Breast epithelium (tissue), 4 donors: Measurements from ENCODE around the gene YPEL1. TPM values are rescaled to one million over a fixed set of nuclear protein-coding genes. Genes with fewer than 3 reads are reported as not detected.

Source experiments
- DNase-seq, 2 donors: peaks; one replicate each; pipeline ENCODE4 v3.0.0-alpha.2; 2019; ENCODE audit warnings: low spot score in 2 of 2
- H3K27ac ChIP-seq, 2 donors: fragments of 200-600 bp; sonication (generic) in 1 of 2; one replicate each; pipeline ENCODE4 v1.5.1; 2016 to 2019; ENCODE audit warnings: mild to moderate bottlenecking in 1 of 2
- H3K27me3 ChIP-seq, 2 donors: fragments of 200-600 bp; sonication (generic) in 1 of 2; one replicate each; pipeline versions ENCODE4 v1.5.1 to v1.6.0; 2017 to 2019; ENCODE audit warnings: control low read depth in 1 of 2, mild to moderate bottlenecking in 1 of 2
- H3K36me3 ChIP-seq: fragments of 200-600 bp; one replicate; pipeline ENCODE4 v1.5.1; 2019
- H3K4me1 ChIP-seq, 2 donors: fragments of 200-600 bp; sonication (generic); one replicate each; pipeline ENCODE4 v1.5.1; 2016 to 2019; ENCODE audit warnings: control low read depth in 1 of 2
- H3K4me3 ChIP-seq, 3 donors: fragments of 200-600 bp; sonication (generic); 1 replicate in 2 of 3; 2 replicates in 1 of 3; pipeline ENCODE4 v1.5.1; 2016 to 2019; ENCODE audit warnings: mild to moderate bottlenecking in 3 of 3, moderate library complexity in 2 of 3
- H3K9me3 ChIP-seq, 2 donors: fragments of 200-600 bp; sonication (generic) in 1 of 2; one replicate each; pipeline ENCODE4 v1.5.1; 2016 to 2019; ENCODE audit warnings: control low read depth in 1 of 2
- CTCF ChIP-seq, 3 donors: fragments of 450-650 bp; IDR thresholded peaks; one replicate each; pipeline ENCODE4 v1.5.1; 2016 to 2017; ENCODE audit warnings: antibody characterized with exemption in 3 of 3, mild to moderate bottlenecking in 3 of 3, moderate library complexity in 3 of 3
- POLR2A ChIP-seq: fragments of 450-650 bp; IDR thresholded peaks from one replicate; pipeline ENCODE4 v1.6.1; 2016; ENCODE audit warnings: antibody characterized with exemption, mild to moderate bottlenecking, moderate library complexity
- POLR2AphosphoS5 ChIP-seq, 3 donors: sonication (generic); formaldehyde crosslinking; IDR thresholded peaks; one replicate each; pipeline ENCODE4 v1.6.1; 2017; ENCODE audit warnings: antibody characterized with exemption in 3 of 3
- intact Hi-C: fragments of 100-400 bp; cut with DNase I; formaldehyde crosslinking; loops from one replicate; pipeline ENCODE4 v1.15.1; 2023; ENCODE audit warnings: low total_unique reads
- total RNA-seq, 3 donors: library from RNA; depleted of rRNA; stranded (reverse); fragments of >200 nt; gene quantifications; one replicate each; pipeline ENCODE4 v1.1.0, GENCODE V29; 2016

YPEL1 gene
- total RNA-seq = 1 to 10 TPM; 7.8 to 8.5 (median 7.9) TPM

- H3K27ac ChIP-seq = peak within 1 kb of the TSS; percentile 59 to 70
- H3K36me3 ChIP-seq = no peaks in the 10 kb centered on the region
- intact Hi-C loops = no loop called here
These were observed at the start of gene YPEL1 for GRCh38 chr22:21735200-21736083. Gene YPEL1 (minus strand): TSS chr22:21735794. CDS start chr22:21710744, 25,050 bp downstream.

GRCh38 chr22:21780259-21780658, 44.7 kb upstream of the YPEL1 start:
- H3K4me3 ChIP-seq = no peak overlapping the region
- intact Hi-C loops = no loop called here
- no peaks in the 10 kb centered on the region for H3K36me3 ChIP-seq
- TF ChIP-seq POLR2A (no peak), POLR2AphosphoS5 (IDR thresholded peaks at IDR 0.05) (no peak), CTCF (IDR thresholded peaks at IDR 0.05) (no peak)
- H3K27me3 ChIP-seq = no peaks in the 10 kb centered on the region
- no peaks in the 10 kb centered on the region for H3K9me3 ChIP-seq
- no peaks in the 10 kb centered on the region for H3K4me1 ChIP-seq
- no peak for DNase-seq
- H3K27ac ChIP-seq = no peak overlapping the region

More at GRCh38 chr22:21735200-21736083, at the start of gene YPEL1:
- TF ChIP-seq CTCF (IDR thresholded peaks at IDR 0.05) (no peak), POLR2AphosphoS5 (IDR thresholded peaks at IDR 0.05) (peak in 1 of 3 donors; percentile 46)
- Histone ChIP-seq H3K4me3 (peak within 1 kb of the TSS; percentile 50 to 70 (median 70)), H3K4me1 (no peaks in the 10 kb centered on the region), H3K9me3 (no peaks in the 10 kb centered on the region), H3K27me3 (no peaks in the 10 kb centered on the region)
- peak; percentile 95 to 96 for DNase-seq

DNA sequence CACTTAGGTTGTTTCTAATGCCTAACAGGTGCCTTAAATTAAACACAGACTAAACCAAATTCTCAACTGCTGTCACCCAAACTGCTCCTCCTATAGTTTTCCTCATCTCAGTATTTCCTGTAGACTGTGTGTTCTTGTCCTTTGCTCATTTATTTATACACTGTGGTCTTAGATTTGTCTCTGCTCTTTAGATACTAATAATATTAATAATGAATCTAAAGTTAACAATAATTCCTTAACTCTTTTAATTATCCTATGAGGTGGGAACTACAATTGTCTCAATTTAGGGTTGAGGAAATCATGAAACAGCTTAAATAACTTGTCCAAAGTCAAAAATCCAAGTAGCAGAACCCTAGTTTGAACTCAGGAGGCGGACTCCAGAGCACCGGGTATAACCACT, 43.9 kb upstream of the YPEL1 start:
- intact Hi-C loops = no loop called here
- DNase-seq = no peak
- Histone ChIP-seq H3K9me3 (no peaks in the 10 kb centered on the region), H3K27ac (no peak overlapping the region), H3K27me3 (no peaks in the 10 kb centered on the region), H3K4me1 (no peaks in the 10 kb centered on the region), H3K36me3 (no peaks in the 10 kb centered on the region), H3K4me3 (no peak overlapping the region)
- TF ChIP-seq CTCF (IDR thresholded peaks at IDR 0.05) (no peak), POLR2AphosphoS5 (IDR thresholded peaks at IDR 0.05) (no peak)

- no peaks in the 10 kb centered on the region for H3K36me3 ChIP-seq
- H3K27me3 ChIP-seq = no peaks in the 10 kb centered on the region
- DNase-seq = no peak
- H3K4me1 ChIP-seq = no peaks in the 10 kb centered on the region
- H3K9me3 ChIP-seq = no peaks in the 10 kb centered on the region
- H3K4me3 ChIP-seq = no peak overlapping the region
- TF ChIP-seq POLR2AphosphoS5 (IDR thresholded peaks at IDR 0.05) (no peak), CTCF (IDR thresholded peaks at IDR 0.05) (no peak), POLR2A (no peak)
- H3K27ac ChIP-seq = no peak overlapping the region
- intact Hi-C loops = no loop called here
These were observed 43.2 kb upstream of the YPEL1 start for GRCh38 chr22:21778705-21779363.

DNA sequence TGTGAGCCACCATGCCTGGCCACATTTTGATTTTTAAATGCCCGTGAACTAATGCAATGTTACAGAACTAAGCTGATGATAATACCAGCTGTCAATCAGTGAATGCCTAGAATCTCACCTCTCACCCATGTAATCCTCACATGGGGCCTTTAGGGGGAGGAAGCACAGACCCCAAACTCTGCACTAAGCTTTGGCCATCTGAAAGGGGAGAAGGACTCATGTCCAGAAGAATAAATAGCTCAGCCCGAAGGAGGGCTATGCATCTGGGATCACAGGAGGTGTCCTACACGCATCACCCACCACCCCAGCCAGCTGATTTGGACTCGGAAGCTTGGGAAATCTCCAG, 36.0 kb upstream of the YPEL1 start:
- Histone ChIP-seq H3K27ac (no peak overlapping the region), H3K36me3 (no peaks in the 10 kb centered on the region), H3K4me1 (no peaks in the 10 kb centered on the region), H3K4me3 (no peak overlapping the region), H3K27me3 (no peaks in the 10 kb centered on the region), H3K9me3 (no peaks in the 10 kb centered on the region)
- intact Hi-C loops = no loop called here
- no peak for TF ChIP-seq POLR2AphosphoS5 (IDR thresholded peaks at IDR 0.05)
- no peak for TF ChIP-seq POLR2A
- TF ChIP-seq CTCF (IDR thresholded peaks at IDR 0.05) = no peak
- DNase-seq = no peak
